Superior temporal gyrus (tissue), 1 donor: ENCODE results near the gene SELENOS.

ENCODE experiments used
- DNase-seq: peaks from one replicate; pipeline ENCODE4 v3.0.0-alpha.2; 2016; ENCODE audit errors: extremely low spot score

Gene SELENOS

DNA sequence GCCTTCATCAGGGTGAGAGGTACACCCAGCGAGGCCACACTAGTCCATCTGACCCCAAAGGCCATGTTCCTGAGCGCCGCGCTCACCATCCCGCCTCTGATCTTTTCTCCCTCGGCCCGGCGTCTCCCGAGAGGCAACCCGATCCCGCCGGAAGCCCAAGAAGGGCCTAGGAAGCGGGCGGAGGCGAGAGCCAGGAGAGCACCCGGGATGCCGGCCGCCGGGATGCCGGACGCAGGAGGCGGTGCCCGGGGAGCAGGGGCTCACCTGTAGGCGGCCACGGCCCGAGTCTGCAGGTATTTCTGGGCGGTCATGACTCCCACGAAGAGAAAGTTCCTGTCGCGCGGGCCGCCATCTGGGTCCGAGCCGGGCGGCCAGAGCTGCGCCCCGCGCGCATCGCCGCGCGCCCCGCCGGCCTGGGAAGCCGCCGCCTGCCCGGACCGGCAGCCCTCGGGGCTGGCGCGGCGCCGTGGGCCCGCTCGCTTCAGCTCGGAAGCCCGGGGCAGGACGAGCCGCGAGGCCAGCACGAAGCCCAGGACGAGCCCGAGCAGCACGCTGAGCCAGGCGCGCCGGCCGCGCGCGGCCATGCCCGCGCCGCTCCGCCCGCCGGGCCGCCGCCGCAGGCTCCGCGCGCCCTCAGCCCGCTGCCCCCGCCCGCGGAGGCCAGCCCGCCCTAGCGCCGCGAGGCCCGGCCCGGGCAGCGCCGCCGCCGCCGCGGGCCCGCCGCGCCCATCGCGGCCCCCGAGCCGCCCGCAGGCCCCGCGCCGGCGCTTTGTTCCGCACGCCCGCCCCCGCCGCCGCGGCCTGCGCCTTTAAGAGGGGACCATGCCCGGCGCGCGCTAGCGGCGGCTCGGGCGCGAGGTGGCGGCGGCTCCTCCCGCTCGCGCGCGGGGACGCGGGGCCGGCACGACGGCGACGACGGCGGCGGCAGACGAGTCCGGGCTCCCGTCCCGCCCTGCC, 26.1 kb downstream of the SELENOS start:
- DNase-seq: no peak

DNA sequence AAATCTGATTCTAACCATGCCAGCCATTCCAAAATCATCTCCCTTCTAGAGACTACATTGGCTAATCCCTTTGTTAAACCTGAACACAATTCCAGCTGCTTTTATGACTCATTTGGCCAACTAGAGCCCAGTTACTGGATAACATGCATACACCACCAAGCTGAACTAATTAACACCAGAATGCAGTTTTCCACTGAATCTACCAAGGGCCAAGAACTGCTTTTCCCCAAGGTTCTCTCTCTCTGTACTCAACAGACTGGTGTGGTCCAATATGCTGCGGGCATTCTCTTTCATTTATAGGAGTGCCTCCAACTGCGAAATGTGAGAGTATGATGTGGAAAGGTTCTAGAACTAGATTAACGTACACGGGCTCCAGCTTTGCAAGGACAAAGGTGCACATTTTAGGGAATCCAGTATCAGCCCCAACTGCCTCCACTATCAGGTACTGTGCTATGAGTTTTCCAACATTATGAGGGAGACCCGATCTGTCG, 26.9 kb downstream of the SELENOS start:
- DNase-seq: no peak

DNA sequence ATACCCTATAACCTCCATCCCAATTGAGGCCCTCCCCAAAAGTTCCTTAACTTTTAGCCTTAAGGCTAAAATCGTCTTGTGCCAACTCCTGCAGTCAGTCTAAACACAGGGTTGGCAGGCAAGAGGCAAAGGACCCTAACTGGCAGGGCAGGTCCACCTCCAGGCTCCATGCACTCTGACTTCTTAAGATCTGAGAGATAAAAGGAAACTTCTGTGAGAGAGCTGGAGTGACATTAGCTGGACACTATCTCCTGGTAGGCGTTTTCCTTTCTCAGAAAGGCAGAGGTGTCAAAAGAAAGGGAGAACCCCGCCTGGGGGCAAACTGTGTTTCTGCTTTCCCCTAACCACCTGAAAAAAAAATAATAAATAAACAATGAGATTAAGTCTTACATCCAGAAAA, 29.0 kb downstream of the SELENOS start:
- DNase-seq: no peak

DNA sequence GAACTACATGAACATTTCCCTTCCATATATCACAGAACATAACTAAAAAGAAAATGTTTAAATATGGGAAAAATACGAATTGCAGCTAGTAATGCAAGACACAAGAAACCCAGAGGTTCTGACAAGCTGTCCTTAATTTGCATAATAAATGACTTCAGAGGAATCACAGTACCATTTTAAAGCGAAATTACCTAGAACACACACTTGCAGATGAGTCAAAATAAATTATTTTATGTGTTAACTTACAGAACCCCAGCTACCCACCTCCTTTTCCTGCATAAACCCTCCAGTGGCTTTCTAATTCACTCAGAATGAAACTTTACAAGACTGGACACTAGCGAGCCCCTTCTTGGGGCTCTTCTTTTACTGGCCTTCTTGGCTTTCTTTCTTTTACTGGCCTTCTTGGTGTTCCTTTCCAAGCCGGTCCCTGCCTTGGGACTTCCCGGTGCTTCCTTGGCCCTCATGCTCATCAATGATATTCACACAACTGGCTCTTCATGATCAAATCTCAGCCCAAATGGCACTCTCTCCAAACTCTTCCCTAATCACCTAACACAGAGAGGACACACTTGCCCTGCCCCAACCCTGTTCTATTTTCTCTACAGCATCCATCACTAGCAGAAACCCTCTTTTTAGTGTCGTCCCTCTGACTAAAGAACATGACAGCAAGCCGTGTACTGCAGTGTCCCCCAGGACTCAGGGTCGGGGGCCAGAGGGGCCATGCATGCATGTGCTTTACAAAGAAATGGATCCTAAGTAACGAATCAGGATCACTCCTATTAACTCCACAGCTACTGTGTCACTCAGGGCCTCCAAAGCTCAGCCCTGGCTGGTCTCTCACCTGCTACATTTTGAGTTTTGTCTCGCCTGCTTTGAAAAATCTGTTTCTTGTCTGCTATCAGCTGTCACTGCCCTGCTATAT, 30.2 kb downstream of the SELENOS start:
- no peak for DNase-seq

DNA sequence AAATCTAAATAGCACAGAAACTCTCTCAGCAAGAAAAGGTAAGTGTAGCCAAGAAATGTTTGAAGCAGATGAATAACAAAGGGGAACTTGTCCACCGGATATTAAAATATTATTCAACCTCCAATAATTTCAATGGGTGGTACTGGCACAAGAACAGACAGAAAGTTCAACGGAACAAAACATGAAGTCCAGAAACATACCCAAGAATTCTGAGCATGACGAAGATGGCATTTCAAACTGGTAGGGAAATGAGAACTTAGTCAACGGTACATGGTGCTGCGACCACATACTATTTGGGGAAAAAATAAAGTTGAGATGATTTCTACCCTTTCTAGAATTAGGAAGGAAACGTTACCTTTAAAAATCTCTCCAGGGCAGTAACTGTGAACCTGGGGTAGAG, 30.9 kb downstream of the SELENOS start:
- DNase-seq: no peak

DNA sequence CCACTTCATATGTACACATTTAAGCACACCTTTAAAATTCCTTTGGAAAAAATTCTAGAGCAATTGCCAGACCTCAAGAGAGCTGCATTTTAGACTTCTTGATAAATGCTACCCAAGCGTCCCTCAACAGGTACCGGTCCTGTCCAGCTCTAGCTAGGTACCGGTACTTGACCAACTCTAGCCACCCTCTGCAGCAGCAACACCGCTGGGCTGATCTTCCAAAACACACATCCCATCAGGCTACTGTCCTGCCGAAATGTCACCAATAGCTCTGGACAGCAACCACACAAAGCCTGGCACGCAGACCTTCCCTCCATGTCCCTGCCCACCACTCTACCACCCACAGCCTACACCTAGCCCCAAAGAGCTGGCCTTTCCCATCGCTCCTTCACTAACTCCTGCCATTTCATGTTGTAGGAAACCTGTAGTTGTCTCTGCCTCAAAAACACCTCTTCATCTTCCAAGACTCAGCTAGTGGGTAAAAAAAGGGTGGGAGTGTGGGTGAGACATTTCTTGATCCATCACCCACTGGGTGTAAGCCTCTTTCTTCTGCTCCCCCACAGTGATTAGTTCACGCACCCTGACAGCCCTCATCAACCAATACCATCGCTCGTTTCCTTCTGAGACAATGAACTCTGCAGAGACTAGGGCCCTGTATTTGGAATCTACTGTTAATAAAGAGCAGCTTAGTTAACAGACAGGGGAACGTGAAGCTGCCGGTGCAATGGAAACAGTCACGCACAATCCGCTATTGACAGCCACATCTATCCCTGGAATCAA, 32.2 kb downstream of the SELENOS start:
- DNase-seq: no peak

DNA sequence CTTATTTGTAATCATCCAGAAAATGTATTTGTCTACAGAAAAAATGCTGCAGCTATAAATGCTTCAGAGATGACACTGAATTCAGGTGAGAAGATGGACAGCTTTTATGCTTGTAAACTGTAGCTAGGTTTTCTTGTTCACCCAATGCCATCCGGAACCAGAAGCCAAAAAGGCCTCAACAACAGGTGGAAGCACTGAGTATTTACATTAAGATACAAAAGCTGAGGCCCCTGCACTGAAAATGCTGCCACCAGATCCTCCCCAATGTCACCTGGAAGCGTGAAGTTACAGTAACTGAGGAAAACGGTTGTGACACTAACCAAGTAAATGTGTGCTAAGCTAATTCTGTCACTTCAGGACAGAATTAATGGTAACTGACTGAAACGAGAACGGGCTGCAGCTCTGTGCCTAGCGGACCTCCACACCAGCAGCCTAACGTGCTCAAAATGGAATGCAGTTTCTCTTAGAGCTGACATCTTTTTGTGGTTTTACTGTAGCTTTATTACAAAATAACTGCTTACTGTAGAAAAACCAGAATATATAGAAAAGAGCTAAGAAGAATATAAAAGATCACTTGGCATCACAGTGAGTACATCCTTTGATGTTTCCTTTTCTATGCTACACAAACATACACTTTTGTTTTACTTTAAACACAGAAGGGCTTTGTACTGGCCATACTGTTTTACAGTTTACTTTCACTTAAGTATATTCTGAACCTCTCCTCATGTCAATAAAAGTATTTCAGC, 33.1 kb downstream of the SELENOS start:
- DNase-seq: no peak

DNA sequence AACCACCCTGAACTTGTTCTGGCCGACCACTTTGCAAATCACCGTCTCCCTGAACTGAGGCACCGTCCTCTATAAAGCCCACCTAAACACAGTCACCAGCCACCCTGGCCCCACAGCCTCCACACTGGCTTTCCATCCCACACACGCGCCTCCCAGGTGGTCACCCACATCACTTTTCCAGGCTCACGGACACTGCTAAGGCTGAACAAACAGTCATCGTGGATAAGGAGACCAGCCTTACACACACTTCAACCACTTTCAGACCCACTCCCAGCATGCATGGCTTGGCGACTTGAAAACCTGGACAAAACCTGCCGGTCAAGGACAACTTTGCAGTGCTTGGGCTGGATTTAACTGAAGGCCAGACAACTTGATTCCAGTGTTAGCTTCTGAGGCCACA, 33.9 kb downstream of the SELENOS start:
- no peak for DNase-seq

DNA sequence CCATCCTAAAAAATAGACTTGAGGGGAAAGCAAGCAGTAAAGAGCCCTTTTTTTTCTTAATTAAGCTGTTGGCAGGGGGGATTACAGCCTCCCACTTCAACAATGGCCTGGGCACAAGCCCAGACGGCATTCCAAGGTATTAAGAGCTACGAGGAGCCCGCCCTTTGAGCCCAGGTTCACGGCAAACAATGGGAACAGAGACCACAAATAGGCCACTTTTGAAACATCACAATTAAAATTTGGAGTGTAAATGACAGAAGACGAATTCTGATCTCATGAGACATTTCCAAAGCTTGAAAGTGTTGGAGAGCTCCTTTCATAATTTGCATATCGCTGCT, 34.3 kb downstream of the SELENOS start:
- DNase-seq: no peak

DNA sequence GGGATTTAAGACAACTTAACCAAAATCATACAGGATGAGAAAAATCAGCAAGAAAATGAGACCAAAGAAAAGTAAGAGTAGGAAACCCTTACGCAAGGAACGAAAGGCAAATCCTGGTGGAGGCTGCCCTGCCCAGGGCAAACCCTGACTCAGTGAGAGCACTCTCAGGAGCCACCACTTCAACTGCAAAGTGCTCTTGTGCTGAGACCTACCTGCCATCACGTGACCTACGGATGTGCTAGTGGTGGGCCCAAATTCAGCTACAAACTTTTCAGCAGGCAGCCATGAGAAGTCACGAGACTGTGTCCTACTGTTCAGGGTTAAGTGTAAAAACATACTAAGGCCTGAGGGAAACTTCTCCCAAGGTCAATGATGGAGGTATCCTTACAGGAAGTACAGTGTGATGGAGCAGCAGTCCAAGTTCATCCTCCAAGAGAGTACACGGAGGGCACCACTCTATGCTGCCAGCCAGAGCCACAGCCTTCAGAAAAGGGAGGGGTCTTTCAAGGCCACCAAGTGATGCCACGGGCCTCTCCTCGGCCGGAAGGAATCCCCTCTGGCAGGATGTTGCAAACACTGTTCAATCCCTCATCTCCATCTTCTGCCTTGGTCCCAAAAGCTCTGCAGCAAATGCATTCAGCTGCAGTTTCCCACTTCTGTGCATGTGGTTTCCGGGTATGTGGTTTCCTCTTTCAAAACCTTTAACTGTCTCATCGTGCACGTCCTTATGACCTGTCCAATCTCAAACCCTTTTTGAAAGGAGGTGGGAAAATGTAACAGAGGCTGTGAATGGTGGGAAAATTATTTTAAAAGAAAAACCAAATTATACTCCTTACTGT, 34.9 kb downstream of the SELENOS start:
- no peak for DNase-seq

DNA sequence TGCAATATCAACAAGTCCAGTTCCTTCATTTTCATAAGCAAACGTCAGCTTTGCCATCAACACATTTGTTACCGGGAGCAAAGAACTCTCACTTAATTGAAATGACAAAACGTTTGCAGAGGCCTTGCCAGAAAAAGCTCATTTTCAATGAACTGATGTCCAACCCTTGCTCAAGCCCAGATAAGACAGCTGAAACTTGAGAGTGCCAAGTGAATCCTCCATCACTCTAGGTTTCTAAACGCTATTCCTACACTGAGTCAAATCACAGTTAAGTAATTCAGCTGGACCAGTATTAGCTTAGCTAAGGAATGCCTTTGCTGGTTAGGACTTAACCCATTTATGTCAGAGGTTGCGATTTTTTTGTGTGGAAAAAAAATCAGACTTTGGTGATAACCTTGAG, 36.9 kb downstream of the SELENOS start:
- DNase-seq: no peak

DNA sequence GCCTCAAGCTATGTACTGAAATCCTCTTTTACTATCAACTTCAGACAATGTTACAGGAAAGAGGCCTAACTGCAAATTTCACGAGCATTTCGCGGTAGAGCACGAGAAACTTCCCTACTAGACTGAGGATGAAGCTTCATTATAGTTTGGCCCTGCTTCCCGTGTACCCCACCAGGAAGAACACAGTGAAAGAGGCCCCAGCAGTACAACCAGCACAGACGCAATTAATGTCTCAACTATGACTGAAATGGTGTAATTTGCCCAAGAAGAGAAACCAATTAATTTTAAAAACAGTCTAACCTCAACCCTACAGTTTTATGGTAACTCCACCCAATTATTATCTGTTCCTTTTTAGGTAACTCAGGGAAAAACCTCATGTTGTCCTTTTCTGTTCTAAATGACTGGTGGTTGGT, 37.6 kb downstream of the SELENOS start:
- DNase-seq: no peak

DNA sequence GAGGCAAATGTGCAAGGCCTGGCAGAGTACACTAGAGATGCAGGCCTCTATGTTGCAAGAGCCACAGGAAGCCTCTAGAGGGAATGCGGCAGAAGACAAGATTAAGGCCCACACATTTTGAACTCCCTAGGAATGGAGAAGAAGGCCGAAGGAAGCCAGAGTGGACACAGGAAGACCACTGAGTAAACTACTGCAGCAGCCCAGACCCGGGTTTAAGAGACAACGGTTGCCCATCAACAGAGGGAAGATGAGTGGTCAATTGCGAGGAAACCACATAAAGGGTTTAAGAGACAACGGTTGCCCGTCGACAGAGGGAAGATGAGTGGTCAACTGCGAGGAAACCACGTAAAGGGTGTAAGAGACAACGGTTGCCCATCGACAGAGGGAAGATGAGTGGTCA, 40.0 kb downstream of the SELENOS start:
- no peak for DNase-seq

DNA sequence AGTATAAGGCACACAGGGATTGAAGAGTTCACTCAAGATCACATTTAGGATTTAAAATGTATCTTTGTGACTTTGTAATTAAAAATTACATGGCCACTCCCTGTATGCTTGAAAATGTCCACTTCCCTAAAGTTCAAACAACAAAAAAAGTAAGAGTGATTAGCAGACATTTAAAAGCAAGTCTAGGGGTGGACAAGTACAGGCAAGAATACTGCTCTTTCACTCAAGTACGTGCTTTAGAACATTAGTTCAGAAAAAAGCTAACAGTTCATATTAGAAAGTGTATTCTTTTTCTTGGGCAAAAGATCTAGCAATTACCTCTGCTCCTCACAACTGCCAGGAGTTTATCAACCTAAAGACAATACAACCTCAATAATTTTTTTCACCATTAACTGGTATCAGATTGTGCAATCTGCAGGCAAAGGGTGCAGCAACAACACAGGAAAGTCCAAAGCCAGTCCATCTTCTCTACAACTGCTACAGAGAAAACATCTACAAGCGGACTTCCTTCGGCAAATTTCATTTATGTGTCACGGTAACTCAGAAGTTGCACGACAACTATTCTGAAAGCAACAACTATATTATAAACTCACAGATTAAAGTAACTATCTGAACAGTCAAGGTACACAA, 43.5 kb downstream of the SELENOS start:
- no peak for DNase-seq

DNA sequence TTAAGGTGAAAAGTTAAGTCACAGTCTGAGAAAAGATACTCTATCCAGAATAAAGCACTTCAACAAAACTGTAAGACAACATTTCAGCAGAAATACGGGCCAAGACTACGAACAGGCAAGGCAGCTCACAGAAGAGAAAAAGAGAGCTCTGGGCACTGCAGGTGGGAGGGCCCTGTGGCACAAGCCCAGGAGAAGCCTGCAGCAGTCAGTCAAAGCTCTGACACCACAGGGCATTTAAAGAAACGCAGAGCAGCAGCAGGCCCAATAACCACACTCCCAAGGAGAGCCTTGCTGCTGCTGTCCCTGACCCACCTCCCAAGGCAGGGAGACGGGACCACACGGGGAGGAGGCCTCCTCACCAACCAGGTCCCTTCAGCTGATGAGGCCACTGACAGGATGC, 44.6 kb downstream of the SELENOS start:
- no peak for DNase-seq

DNA sequence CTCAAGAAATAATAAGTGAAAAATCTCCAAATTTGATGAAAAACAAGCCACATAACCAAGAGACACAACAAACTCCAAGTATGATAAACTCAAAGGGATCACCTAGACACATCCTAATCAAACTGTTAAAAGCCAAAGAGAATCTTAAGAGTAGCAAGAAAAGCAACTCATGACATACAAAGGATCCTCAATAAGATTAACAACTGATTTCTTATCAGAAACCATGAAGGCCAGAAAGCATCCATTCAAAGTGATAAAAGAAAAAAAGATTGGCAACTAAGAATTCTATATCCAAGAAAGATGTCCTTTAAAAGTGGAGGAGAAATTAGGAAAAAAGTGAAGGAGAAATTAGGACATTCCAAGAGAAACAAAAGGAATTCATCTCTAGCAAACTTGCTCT, 49.0 kb downstream of the SELENOS start:
- no peak for DNase-seq

DNA sequence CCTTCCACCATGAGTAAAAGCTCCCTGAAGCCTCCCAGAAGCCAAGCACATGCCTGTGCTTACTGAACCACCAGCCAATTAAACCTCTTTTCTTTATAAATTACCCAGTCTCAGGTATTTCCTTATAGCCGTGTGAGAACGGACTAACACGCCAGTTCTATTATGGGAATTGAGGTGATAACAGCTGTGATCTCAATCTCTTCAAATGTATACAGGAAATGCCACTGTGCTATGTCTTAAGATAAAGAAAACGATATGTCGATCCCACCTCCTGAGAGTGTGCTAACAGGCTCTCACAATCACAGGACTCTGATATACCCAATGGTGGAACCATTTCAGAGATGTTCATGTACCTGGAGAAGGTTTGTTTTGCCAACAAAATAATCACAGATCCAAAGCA, 51.6 kb downstream of the SELENOS start:
- DNase-seq: no peak
